T-cell (primary cell): Measurements from ENCODE around the gene DCTN2. TPM values are rescaled to one million over a fixed set of nuclear protein-coding genes. Genes with fewer than 3 reads are reported as not detected.
"Not testable (repeated sequence)": the region's sequence is repeated elsewhere in the genome, so short reads cannot be mapped to it uniquely, and the experiment has no call there.

Experiments used
- ATAC-seq, 4 experiments: fragments of 200-7000 bp in 3 of 4; fragments of 150-1000 bp in 1 of 4; cut with Tn5 transposase; replicated peaks in 1 of 4; 1 replicate in 3 of 4; 2 replicates in 1 of 4; pipeline ENCODE4 v1.10.0; 2021; ENCODE audit warnings: moderate library complexity in 3 of 4, mild to moderate bottlenecking in 2 of 4, moderate number of reproducible peaks in 1 of 4
- CTCF ChIA-PET, 2 donors: fragments of 300-600 bp; sonication (Branson Sonifier 250); formaldehyde crosslinking; loops; one replicate each; lab custom pipeline; 2022; ENCODE audit warnings: antibody characterized with exemption in 2 of 2; lab: Charles Lee
- POLR2A ChIA-PET, 2 donors: fragments of 300-600 bp; sonication (Branson Sonifier 250); formaldehyde crosslinking; loops; one replicate each; lab custom pipeline; 2022; ENCODE audit warnings: antibody characterized with exemption in 2 of 2; lab: Charles Lee
- DNase-seq, 35 experiments: peaks; one replicate each; pipeline versions ENCODE4 v3.0.0 to v3.0.0-alpha.2; 2013 to 2023
- H3K27ac ChIP-seq: one replicate; pipeline ENCODE4 v1.5.1; 2013; ENCODE audit warnings: low read length
- H3K27me3 ChIP-seq, 2 experiments: replicated peaks in 1 of 2; 1 replicate in 1 of 2; 2 replicates in 1 of 2; pipeline versions ENCODE4 v1.6.1 to v1.7.0; 2013; ENCODE audit warnings: low read length in 1 of 2, mixed read lengths in 1 of 2; ENCODE audit not compliant: control insufficient read depth in 2 of 2, insufficient read depth in 2 of 2; ENCODE audit errors: extremely low read depth in 1 of 2
- H3K36me3 ChIP-seq, 2 donors: 1 replicate in 1 of 2; 2 replicates in 1 of 2; pipeline versions ENCODE4 v1.6.1 to v1.7.0; 2013; ENCODE audit warnings: low read length in 1 of 2; ENCODE audit not compliant: control insufficient read depth in 2 of 2, insufficient read depth in 1 of 2; ENCODE audit errors: extremely low read depth in 1 of 2
- H3K4me1 ChIP-seq, 2 experiments: 1 replicate in 1 of 2; 2 replicates in 1 of 2; pipeline versions ENCODE4 v1.6.1 to v1.7.0; 2013; ENCODE audit warnings: low read length in 2 of 2, mixed read lengths in 1 of 2; ENCODE audit not compliant: insufficient read depth in 2 of 2, control insufficient read depth in 1 of 2; ENCODE audit errors: extremely low read depth in 1 of 2
- H3K4me3 ChIP-seq, 2 donors: 1 replicate in 1 of 2; 2 replicates in 1 of 2; pipeline versions ENCODE4 v1.5.1 to v1.7.0; 2013; ENCODE audit warnings: mild to moderate bottlenecking in 2 of 2, low read length in 1 of 2, moderate library complexity in 1 of 2; ENCODE audit not compliant: control insufficient read depth in 1 of 2; ENCODE audit errors: extremely low read depth in 1 of 2
- H3K9me3 ChIP-seq: 2 replicates; pipeline ENCODE4 v1.7.0; 2013
- H3K27ac Mint-ChIP-seq, 2 donors: one replicate each; pipeline ENCODE4 v1.8.0; 2020 to 2021; ENCODE audit warnings: mild to moderate bottlenecking in 2 of 2, mixed read lengths in 2 of 2
- H3K27me3 Mint-ChIP-seq, 2 donors: one replicate each; pipeline ENCODE4 v1.8.0; 2021 to 2022; ENCODE audit warnings: mixed read lengths in 2 of 2
- H3K36me3 Mint-ChIP-seq: one replicate; pipeline ENCODE4 v1.8.0; 2021; ENCODE audit warnings: mixed read lengths
- H3K4me1 Mint-ChIP-seq, 3 donors: one replicate each; pipeline ENCODE4 v1.8.0; 2020 to 2022; ENCODE audit warnings: mixed read lengths in 3 of 3, mild to moderate bottlenecking in 1 of 3
- H3K4me3 Mint-ChIP-seq, 3 donors: one replicate each; pipeline ENCODE4 v1.8.0; 2020 to 2022; ENCODE audit warnings: mild to moderate bottlenecking in 3 of 3, mixed read lengths in 3 of 3, moderate library complexity in 3 of 3
- H3K9me3 Mint-ChIP-seq, 3 donors: one replicate each; pipeline ENCODE4 v1.8.0; 2020 to 2022; ENCODE audit warnings: mixed read lengths in 3 of 3
- WGBS: methylation state at CpG from one replicate; pipeline ENCODE4 v1.1.5; 2013; ENCODE audit warnings: missing lambda C conversion rate; ENCODE audit not compliant: insufficient coverage; 5-methylcytosine and 5-hydroxymethylcytosine counted together
- total RNA-seq, 35 experiments: library from RNA in 6 of 35; stranded (reverse) in 6 of 35; fragments of 120-200 nt in 1 of 35; gene quantifications; one replicate each; pipeline versions ENCODE4 v1.2.1 to v1.2.4 and lab custom pipeline; 2013 to 2026

The DCTN2 gene
- total RNA-seq, 5 donors from 2014 or later (not counting 1 experiment from before 2014, with no cell fraction given): 60.1 to 81.9 (median 71.5) TPM

DNA sequence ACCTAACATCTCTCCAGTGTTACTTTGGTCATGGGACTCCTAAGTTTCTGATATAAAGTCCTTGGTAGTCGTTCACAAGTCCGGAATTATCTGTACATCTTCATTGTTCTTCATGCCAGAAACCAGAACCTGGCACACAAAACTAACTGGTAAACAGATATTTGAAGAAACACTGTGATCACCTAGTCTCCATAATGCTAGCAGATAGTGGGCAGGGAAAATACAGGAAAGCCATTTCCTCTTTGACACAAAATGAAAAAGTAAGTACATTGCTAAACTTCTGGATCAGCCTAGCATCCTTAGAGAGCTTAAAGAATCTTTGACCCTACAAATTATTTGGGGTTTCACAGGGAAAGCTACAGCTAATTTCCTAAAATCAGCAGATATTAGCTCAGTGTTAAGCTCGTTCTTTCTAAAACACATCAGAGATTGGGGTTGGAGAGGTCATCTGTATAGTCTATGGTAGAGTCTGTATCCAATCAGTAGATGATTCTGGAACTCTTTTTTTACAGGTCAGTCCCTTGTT is 31.5 kb downstream of the DCTN2 start:
- Mint-ChIP-seq H3K27ac (no peak overlapping the region), H3K4me3 (no peak overlapping the region), H3K27me3 (no peaks in the 10 kb centered on the region), H3K4me1 (peaks cover 24 to 27% (median 24%) of the 10 kb centered on the region in 3 donors), H3K36me3 (peaks cover 65% of the 10 kb centered on the region), H3K9me3 (no peaks in the 10 kb centered on the region)
- no peak overlapping the region for H3K4me3 ChIP-seq
- H3K27ac ChIP-seq: no peak overlapping the region
- H3K36me3 ChIP-seq: peaks cover 7 to 69% of the 10 kb centered on the region in 2 donors
- WGBS: no CpG with 5 or more reads among the region's 3 CpGs
- CTCF ChIA-PET: interaction anchor here in 1 of 2 donors (0.6 to 0.9 kb wide), 2 partner anchors 56 to 70 kb away, joined by 4 to 5 read pairs; no protein-coding TSS in a partner anchor
- peaks cover 7 to 21% of the 10 kb centered on the region in 2 experiments for H3K4me1 ChIP-seq
- POLR2A ChIA-PET: interaction anchor here in 1 of 2 donors (1.1 kb wide), 1 partner anchor 34 kb away, joined by 5 read pairs; no protein-coding TSS in a partner anchor
- no peak for ATAC-seq
- no peaks in the 10 kb centered on the region for H3K9me3 ChIP-seq
- no peak for DNase-seq
- no peaks in the 10 kb centered on the region for H3K27me3 ChIP-seq

DNA sequence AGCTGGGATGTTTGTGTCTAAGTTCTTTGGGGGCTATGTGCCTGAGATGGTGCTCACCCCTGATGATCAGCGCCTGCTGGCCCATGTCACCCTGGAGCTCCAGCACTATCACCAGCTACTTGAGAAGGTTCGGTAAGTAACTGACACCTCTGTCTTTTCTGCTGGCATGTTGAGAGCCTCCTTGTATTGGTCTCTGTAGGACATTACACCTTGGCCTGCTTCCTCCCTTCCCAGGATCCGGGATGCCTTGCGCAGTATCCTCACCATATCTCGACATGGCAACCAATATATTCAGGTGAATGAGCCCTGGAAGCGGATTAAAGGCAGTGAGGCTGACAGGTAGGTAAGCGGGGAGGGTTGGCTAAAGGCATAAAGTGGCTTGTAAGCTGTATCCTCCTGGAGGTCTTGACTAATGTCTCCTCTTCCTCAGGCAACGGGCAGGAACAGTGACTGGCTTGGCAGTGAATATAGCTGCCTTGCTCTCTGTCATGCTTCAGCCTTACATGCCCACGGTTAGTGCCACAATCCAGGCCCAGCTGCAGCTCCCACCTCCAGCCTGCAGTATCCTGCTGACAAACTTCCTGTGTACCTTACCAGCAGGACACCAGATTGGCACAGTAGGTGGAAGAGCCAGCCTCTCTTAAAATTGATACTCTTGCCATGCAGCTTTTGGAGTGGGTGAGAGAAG is 32.1 kb downstream of the DCTN2 start:
- peaks cover 7 to 17% of the 10 kb centered on the region in 2 experiments for H3K4me1 ChIP-seq
- no peaks in the 10 kb centered on the region for H3K9me3 ChIP-seq
- ChIA-PET POLR2A (interaction anchor here in 1 of 2 donors (1.1 kb wide), 1 partner anchor 33 kb away, joined by 5 read pairs; no protein-coding TSS in a partner anchor), CTCF (interaction anchor here in 1 of 2 donors (0.9 kb wide), 1 partner anchor 56 kb away, joined by 4 read pairs; no protein-coding TSS in a partner anchor)
- Mint-ChIP-seq H3K4me3 (no peak overlapping the region), H3K36me3 (peaks cover 65% of the 10 kb centered on the region), H3K27ac (no peak overlapping the region), H3K27me3 (no peaks in the 10 kb centered on the region), H3K9me3 (no peaks in the 10 kb centered on the region), H3K4me1 (peaks cover 24% of the 10 kb centered on the region in 3 donors)
- ATAC-seq (no peak), DNase-seq (no peak)
- no peak overlapping the region for H3K4me3 ChIP-seq
- WGBS: 89% methylated on average over 4 of the region's 9 CpGs
- H3K27me3 ChIP-seq: no peaks in the 10 kb centered on the region
- H3K27ac ChIP-seq: no peak overlapping the region
- peaks cover 7 to 74% of the 10 kb centered on the region in 2 donors for H3K36me3 ChIP-seq

DNA sequence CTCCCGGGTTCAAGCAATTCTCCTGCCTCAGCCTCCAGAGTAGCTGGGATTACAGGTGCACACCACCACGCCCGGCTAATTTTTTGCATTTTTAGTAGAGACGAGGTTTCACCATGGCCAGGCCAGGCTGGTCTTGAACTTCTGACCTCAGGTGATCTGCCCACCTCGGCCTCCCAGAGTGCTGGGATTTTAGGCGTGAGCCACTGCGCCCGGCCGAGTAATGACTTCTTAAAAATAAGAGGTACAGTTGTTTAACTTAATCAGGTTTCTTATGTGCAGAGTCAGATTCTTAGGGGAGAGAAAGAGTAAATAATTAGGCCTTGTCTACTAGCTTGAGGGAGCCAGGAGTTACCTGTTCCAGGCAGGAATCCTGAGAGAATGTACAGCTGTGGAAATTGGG is 32.7 kb downstream of the DCTN2 start:
- not testable (repeated sequence) for H3K27ac ChIP-seq, H3K27me3 Mint-ChIP-seq, H3K9me3 Mint-ChIP-seq, DNase-seq, H3K9me3 ChIP-seq, H3K27me3 ChIP-seq, ATAC-seq, H3K4me3 ChIP-seq, H3K4me3 Mint-ChIP-seq
- Mint-ChIP-seq H3K27ac (peak overlapping the region in 1 of 2 donors; percentile 68), H3K4me1 (peaks cover 20 to 21% (median 20%) of the 10 kb centered on the region in 3 donors), H3K36me3 (peaks cover 68% of the 10 kb centered on the region)
- POLR2A ChIA-PET: interaction anchor here in 1 of 2 donors (0.7 to 1.3 kb wide), 2 partner anchors 18 to 21 kb away, joined by 3 to 6 read pairs; no protein-coding TSS in a partner anchor
- 97% methylated on average over 8 of the region's 9 CpGs for WGBS
- peaks cover 4 to 11% of the 10 kb centered on the region in 2 experiments for H3K4me1 ChIP-seq
- CTCF ChIA-PET: interaction anchor here in 1 of 2 donors (0.7 to 1.0 kb wide), 2 partner anchors 58 to 228 kb away, joined by 4 to 6 read pairs; no protein-coding TSS in a partner anchor
- peaks cover 7 to 79% of the 10 kb centered on the region in 2 donors for H3K36me3 ChIP-seq

DNA sequence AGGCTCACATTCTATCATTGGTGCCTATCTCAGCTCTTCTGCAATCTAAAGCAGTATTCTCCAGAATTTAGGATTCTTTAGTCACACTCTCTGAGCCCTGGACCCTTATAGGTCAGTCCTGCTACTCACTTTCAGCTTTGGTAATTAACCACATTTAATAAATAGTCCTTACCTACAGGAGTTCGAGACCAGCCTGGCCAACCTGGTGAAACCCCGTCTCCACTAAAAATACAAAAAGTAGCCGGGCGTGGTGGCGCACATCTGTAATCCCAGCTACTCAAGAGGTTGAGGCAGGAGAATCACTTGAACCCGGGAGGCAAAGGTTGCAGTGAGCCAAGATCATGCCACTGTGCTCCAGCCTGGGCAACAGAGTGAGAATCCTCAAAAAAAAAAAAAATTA is 33.3 kb downstream of the DCTN2 start:
- not testable (repeated sequence) for H3K9me3 Mint-ChIP-seq, H3K27ac Mint-ChIP-seq, H3K4me3 Mint-ChIP-seq, DNase-seq, H3K27me3 ChIP-seq, H3K4me1 ChIP-seq, H3K9me3 ChIP-seq, H3K27ac ChIP-seq, H3K27me3 Mint-ChIP-seq, H3K4me3 ChIP-seq, ATAC-seq
- CTCF ChIA-PET: interaction anchor here in 1 of 2 donors (0.7 to 1.0 kb wide), 2 partner anchors 58 to 228 kb away, joined by 4 to 6 read pairs; no protein-coding TSS in a partner anchor
- peaks cover 7 to 81% of the 10 kb centered on the region in 2 donors for H3K36me3 ChIP-seq
- 100% methylated on average over 2 of the region's 6 CpGs for WGBS
- peaks cover 14 to 15% (median 15%) of the 10 kb centered on the region in 3 donors for H3K4me1 Mint-ChIP-seq
- POLR2A ChIA-PET: interaction anchor here (0.5 to 1.3 kb wide), 6 partner anchors 10 to 1486 kb away, joined by 3 to 17 read pairs (median 6); no protein-coding TSS in a partner anchor
- peaks cover 64% of the 10 kb centered on the region for H3K36me3 Mint-ChIP-seq

DNA sequence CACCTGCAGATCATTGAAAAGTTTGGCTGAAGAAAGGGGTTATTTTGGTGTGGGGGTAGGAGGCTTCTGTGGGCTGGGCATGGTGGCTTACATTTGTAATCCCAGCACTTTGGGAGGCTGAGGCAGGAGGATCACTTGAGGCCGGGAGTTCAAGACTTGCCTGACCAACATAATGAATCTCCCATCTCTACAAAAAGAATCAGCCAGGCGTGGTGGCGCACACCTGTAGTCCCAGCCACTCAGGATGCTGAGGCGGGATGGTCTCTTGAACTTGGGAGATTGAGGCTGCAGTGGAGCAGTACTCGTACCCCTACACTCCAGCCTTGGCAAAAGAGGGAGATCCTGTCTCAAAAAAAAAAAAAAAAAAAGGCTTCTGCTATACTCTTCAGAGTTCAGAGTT is 33.7 kb downstream of the DCTN2 start:
- no CpG with 5 or more reads among the region's 5 CpGs for whole genome bisulfite sequencing

DNA sequence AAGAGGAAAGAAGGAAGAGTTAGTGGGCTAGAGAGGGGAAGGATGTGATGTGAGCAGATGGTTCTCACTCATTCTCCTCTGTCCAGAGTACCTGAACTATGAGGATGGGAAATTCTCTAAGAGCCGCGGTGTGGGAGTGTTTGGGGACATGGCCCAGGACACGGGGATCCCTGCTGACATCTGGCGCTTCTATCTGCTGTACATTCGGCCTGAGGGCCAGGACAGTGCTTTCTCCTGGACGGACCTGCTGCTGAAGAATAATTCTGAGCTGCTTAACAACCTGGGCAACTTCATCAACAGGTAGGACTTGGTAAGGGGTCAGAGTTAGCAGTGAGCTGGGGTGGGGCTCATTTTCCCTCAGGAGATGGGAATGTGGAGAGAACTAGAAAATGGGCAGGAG is 34.3 kb downstream of the DCTN2 start:
- no peak for DNase-seq
- POLR2A ChIA-PET: interaction anchor here in 1 of 2 donors (0.9 to 1.3 kb wide), 3 partner anchors 8 to 54 kb away, joined by 3 read pairs; partner anchors contain the start of gene DDIT3
- peak overlapping the region; percentile 48 to 62 for H3K27ac Mint-ChIP-seq
- no peaks in the 10 kb centered on the region for H3K9me3 ChIP-seq
- no peak overlapping the region for H3K4me3 Mint-ChIP-seq
- no peaks in the 10 kb centered on the region for H3K27me3 Mint-ChIP-seq
- peaks cover 7 to 80% of the 10 kb centered on the region in 2 donors for H3K36me3 ChIP-seq
- H3K4me1 ChIP-seq: no peaks in the 10 kb centered on the region
- no peak overlapping the region for H3K4me3 ChIP-seq
- no peak for ATAC-seq
- H3K27ac ChIP-seq: no peak overlapping the region
- CTCF ChIA-PET: no interaction called here
- H3K27me3 ChIP-seq: no peaks in the 10 kb centered on the region
- H3K9me3 Mint-ChIP-seq: no peaks in the 10 kb centered on the region
- H3K36me3 Mint-ChIP-seq: peaks cover 56% of the 10 kb centered on the region
- H3K4me1 Mint-ChIP-seq: peaks cover 4 to 7% (median 6%) of the 10 kb centered on the region in 3 donors
- 92% methylated on average over 6 of the region's 6 CpGs for WGBS

More for the DNA sequence above, 33.7 kb downstream of the DCTN2 start:
- no peak overlapping the region for H3K4me3 Mint-ChIP-seq
- no peaks in the 10 kb centered on the region for H3K27me3 Mint-ChIP-seq
- no peak overlapping the region for H3K27ac Mint-ChIP-seq
- ChIA-PET POLR2A (interaction anchor here (0.6 to 1.3 kb wide), 4 partner anchors 9 to 54 kb away, joined by 3 to 17 read pairs (median 4); no protein-coding TSS in a partner anchor), CTCF (interaction anchor here in 1 of 2 donors (0.7 to 1.0 kb wide), 2 partner anchors 57 to 229 kb away, joined by 4 to 6 read pairs; no protein-coding TSS in a partner anchor)
- DNase-seq (no peak), ATAC-seq (no peak)
- H3K4me3 ChIP-seq: no peak overlapping the region
- no peaks in the 10 kb centered on the region for H3K9me3 ChIP-seq
- H3K27me3 ChIP-seq: no peaks in the 10 kb centered on the region
- H3K4me1 ChIP-seq: peaks cover 0 to 1% of the 10 kb centered on the region in 2 experiments
- H3K36me3 Mint-ChIP-seq: peaks cover 61% of the 10 kb centered on the region
- H3K4me1 Mint-ChIP-seq: peaks cover 10 to 11% (median 11%) of the 10 kb centered on the region in 3 donors
- H3K9me3 Mint-ChIP-seq: no peaks in the 10 kb centered on the region
- H3K36me3 ChIP-seq: peaks cover 7 to 81% of the 10 kb centered on the region in 2 donors
- no peak overlapping the region for H3K27ac ChIP-seq
